ENCODE data around the gene OSBPL1A.
A peak's percentile ranks its signal among the peaks of the same experiment; 100 is the strongest.

OSBPL1A gene

GRCh38 chr18:24277516-24278195, 120.0 kb downstream of the OSBPL1A start:
- no peak for TF ChIP-seq CTCF (IDR thresholded peaks at IDR 0.05; ENCODE audit: insufficient read depth, low read length, poor library complexity, severe bottlenecking)
- no peaks in the 10 kb centered on the region; the same call in 1 of the 2 replicates for H3K27me3 ChIP-seq (replicated peaks; ENCODE audit: control insufficient read depth, insufficient read depth, low read length)
- no peak overlapping the region for H3K4me3 ChIP-seq (replicated peaks; ENCODE audit: low read depth, low read length)
- no peaks in the 10 kb centered on the region for H3K36me3 ChIP-seq (ENCODE audit: control insufficient read depth, insufficient read depth, low read length)
- no peak for DNase-seq (ENCODE audit: extremely low read depth, insufficient read length)

- Histone ChIP-seq H3K27me3 (replicated peaks; ENCODE audit: control insufficient read depth, insufficient read depth, low read length) (no peaks in the 10 kb centered on the region; the same call in 1 of the 2 replicates), H3K4me3 (replicated peaks; ENCODE audit: low read depth, low read length) (no peak overlapping the region), H3K36me3 (ENCODE audit: control insufficient read depth, insufficient read depth, low read length) (no peaks in the 10 kb centered on the region)
- DNase-seq (ENCODE audit: extremely low read depth, insufficient read length) = no peak
- TF ChIP-seq CTCF (IDR thresholded peaks at IDR 0.05; ENCODE audit: insufficient read depth, low read length, poor library complexity, severe bottlenecking) = no peak
These were observed 120.6 kb downstream of the OSBPL1A start for GRCh38 chr18:24276994-24277393.

- no peak overlapping the region for H3K4me3 ChIP-seq (replicated peaks; ENCODE audit: low read depth, low read length)
- H3K27me3 ChIP-seq (replicated peaks; ENCODE audit: control insufficient read depth, insufficient read depth, low read length) = peaks cover 3% of the 10 kb centered on the region
- TF ChIP-seq CTCF (IDR thresholded peaks at IDR 0.05; ENCODE audit: insufficient read depth, low read length, poor library complexity, severe bottlenecking) = no peak
- no peaks in the 10 kb centered on the region for H3K36me3 ChIP-seq (ENCODE audit: control insufficient read depth, insufficient read depth, low read length)
- no peak for DNase-seq (ENCODE audit: extremely low read depth, insufficient read length)
These were observed 122.8 kb downstream of the OSBPL1A start for GRCh38 chr18:24274837-24275236.

GRCh38 chr18:24273596-24273995, 124.0 kb downstream of the OSBPL1A start:
- no peak overlapping the region for H3K4me3 ChIP-seq (replicated peaks; ENCODE audit: low read depth, low read length)
- no peaks in the 10 kb centered on the region for H3K36me3 ChIP-seq (ENCODE audit: control insufficient read depth, insufficient read depth, low read length)
- DNase-seq (ENCODE audit: extremely low read depth, insufficient read length) = no peak
- H3K27me3 ChIP-seq (replicated peaks; ENCODE audit: control insufficient read depth, insufficient read depth, low read length) = peaks cover 3% of the 10 kb centered on the region
- TF ChIP-seq CTCF (IDR thresholded peaks at IDR 0.05; ENCODE audit: insufficient read depth, low read length, poor library complexity, severe bottlenecking) = no peak

GRCh38 chr18:24272229-24272525, 125.4 kb downstream of the OSBPL1A start:
- Histone ChIP-seq H3K4me3 (replicated peaks; ENCODE audit: low read depth, low read length) (peak overlapping the region; percentile 34), H3K36me3 (ENCODE audit: control insufficient read depth, insufficient read depth, low read length) (no peaks in the 10 kb centered on the region), H3K27me3 (replicated peaks; ENCODE audit: control insufficient read depth, insufficient read depth, low read length) (peaks cover 3% of the 10 kb centered on the region)
- no peak for TF ChIP-seq CTCF (IDR thresholded peaks at IDR 0.05; ENCODE audit: insufficient read depth, low read length, poor library complexity, severe bottlenecking)
- no peak for DNase-seq (ENCODE audit: extremely low read depth, insufficient read length)
